Pancreas (tissue), 10 donors: Measurements from ENCODE around the gene ZGLP1. TPM values are rescaled to one million over a fixed set of nuclear protein-coding genes. Genes with fewer than 3 reads are reported as not detected.

ENCODE experiments used
- ATAC-seq, 4 donors: fragments of 200-7000 bp; cut with Tn5 transposase; one replicate each; pipeline versions ENCODE4 v1.8.0 to v1.9.1; 2020; ENCODE audit warnings: mild to moderate bottlenecking in 4 of 4, moderate library complexity in 4 of 4
- DNase-seq, 6 donors: peaks; one replicate each; pipeline ENCODE4 v3.0.0-alpha.2; 2020
- FAIRE-seq: peaks from 2 replicates; lab custom pipeline; 2012; peaks lifted over from hg19 to GRCh38; lab: Jason Lieb, UNC
- H3K27ac ChIP-seq, 4 donors: fragments of 200-600 bp; sonication (generic); 1 replicate in 3 of 4; 2 replicates in 1 of 4; pipeline versions ENCODE4 v1.5.0 to v1.8.0; 2020
- H3K27me3 ChIP-seq, 4 donors: fragments of 200-600 bp; one replicate each; pipeline ENCODE4 v1.8.0; 2021
- H3K36me3 ChIP-seq, 3 donors: fragments of 200-600 bp; sonication (generic) in 1 of 3; one replicate each; pipeline versions ENCODE4 v1.5.0 to v1.8.0; 2020 to 2021
- H3K4me1 ChIP-seq, 3 donors: fragments of 200-600 bp; one replicate each; pipeline ENCODE4 v1.8.0; 2021
- H3K4me3 ChIP-seq, 4 donors: fragments of 200-600 bp; sonication (generic) in 2 of 4; one replicate each; pipeline versions ENCODE4 v1.5.0 to v1.8.0; 2020 to 2021
- H3K9me3 ChIP-seq, 4 donors: fragments of 200-600 bp; one replicate each; pipeline ENCODE4 v1.8.0; 2021
- WGBS, 2 donors: extraction: QIAGEN DNeasy Blood & Tissue Kit; methylation state at CpG; one replicate each; pipeline ENCODE4 v1.1.7; 2013; 5-methylcytosine and 5-hydroxymethylcytosine counted together
- intact Hi-C, 3 donors: fragments of 100-400 bp; cut with DNase I; formaldehyde crosslinking; loops; one replicate each; pipeline versions ENCODE4 v1.11.1 to v1.14.2; 2022
- polyA plus RNA-seq, 2 donors: library from polyadenylated mRNA; stranded (reverse); fragments of 200-250 nt; gene quantifications; one replicate each; pipeline ENCODE4 v1.2.3, GENCODE V29; 2013
- total RNA-seq, 6 donors: library from RNA; stranded (reverse); fragmentation: NEBNext Ultra II Directional in 4 of 6; extraction: Animal tissue kit (Norgen Biotek cat#: 25700) in 4 of 6; gene quantifications; one replicate each; pipeline versions ENCODE4 v1.2.1 to v1.2.4, GENCODE V29; 2021 to 2023
- TF ChIP-seq, protein P1 (sequence below), 4 donors: fragments of 200-600 bp; sonication (generic) in 3 of 4; IDR thresholded peaks; one replicate each; pipeline versions ENCODE4 v1.5.0 to v1.8.0; 2021; ENCODE audit warnings: antibody characterized with exemption in 4 of 4
- donor health status: healthy with polysubstance abuse.
- donor health status: DM: no; HTN: no; CAD: no; lungs with moderate emphysema.
- donor health status: DM: no; HTN: no; CAD: no.
- donor health status: control.
- donor health status: control.
- donor health status: Bipolar disorder and iron deficiency.
- donor health status: DM: yes; HTN: yes; CAD: no.
- donor health status: DM: no; HTN: no; CAD: no.
- donor health status: DM: no; HTN: no; CAD: no.
- donor health status: DM: yes; HTN: yes; CAD: no.

ZGLP1 gene
- total and polyA plus RNA-seq, 8 donors: 0.91 to 44.0 (median 1.7) TPM

DNA sequence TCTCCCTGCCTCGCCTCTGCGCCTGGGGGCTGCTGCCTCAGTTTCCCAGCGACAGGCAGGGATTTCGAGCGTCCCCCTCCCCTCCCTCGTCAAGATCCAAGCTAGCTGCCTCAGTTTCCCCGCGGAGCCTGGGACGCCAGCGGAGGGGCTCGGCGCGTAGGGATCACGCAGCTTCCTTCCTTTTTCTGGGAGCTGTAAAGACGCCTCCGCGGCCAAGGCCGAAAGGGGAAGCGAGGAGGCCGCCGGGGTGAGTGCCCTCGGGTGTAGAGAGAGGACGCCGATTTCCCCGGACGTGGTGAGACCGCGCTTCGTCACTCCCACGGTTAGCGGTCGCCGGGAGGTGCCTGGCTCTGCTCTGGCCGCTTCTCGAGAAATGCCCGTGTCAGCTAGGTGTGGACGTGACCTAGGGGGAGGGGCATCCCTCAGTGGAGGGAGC, 39.4 kb downstream of the ZGLP1 start:
- ATAC-seq (peak; percentile 57 to 73 (median 62)), DNase-seq (peak in 4 of 6 donors; percentile 39 to 77 (median 72)), FAIRE-seq (no peak)
- Histone ChIP-seq H3K36me3 (no peaks in the 10 kb centered on the region), H3K4me1 (peaks cover 0 to 10% (median 6%) of the 10 kb centered on the region in 3 donors), H3K4me3 (peak overlapping the region; percentile 4 to 52 (median 24)), H3K9me3 (no peaks in the 10 kb centered on the region), H3K27me3 (no peaks in the 10 kb centered on the region), H3K27ac (peak overlapping the region; percentile 31 to 86 (median 57))
- 5% methylated on average over 32 to 37 of the region's 37 CpGs for WGBS, 2 donors
- TF ChIP-seq, protein P1, sequence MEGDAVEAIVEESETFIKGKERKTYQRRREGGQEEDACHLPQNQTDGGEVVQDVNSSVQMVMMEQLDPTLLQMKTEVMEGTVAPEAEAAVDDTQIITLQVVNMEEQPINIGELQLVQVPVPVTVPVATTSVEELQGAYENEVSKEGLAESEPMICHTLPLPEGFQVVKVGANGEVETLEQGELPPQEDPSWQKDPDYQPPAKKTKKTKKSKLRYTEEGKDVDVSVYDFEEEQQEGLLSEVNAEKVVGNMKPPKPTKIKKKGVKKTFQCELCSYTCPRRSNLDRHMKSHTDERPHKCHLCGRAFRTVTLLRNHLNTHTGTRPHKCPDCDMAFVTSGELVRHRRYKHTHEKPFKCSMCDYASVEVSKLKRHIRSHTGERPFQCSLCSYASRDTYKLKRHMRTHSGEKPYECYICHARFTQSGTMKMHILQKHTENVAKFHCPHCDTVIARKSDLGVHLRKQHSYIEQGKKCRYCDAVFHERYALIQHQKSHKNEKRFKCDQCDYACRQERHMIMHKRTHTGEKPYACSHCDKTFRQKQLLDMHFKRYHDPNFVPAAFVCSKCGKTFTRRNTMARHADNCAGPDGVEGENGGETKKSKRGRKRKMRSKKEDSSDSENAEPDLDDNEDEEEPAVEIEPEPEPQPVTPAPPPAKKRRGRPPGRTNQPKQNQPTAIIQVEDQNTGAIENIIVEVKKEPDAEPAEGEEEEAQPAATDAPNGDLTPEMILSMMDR (IDR thresholded peaks at IDR 0.05): no peak
- intact Hi-C loops: loop anchor here in 2 of 3 donors (5.0 to 10.0 kb wide), 2 partner anchors 117 to 125 kb away; no protein-coding TSS in a partner anchor

DNA sequence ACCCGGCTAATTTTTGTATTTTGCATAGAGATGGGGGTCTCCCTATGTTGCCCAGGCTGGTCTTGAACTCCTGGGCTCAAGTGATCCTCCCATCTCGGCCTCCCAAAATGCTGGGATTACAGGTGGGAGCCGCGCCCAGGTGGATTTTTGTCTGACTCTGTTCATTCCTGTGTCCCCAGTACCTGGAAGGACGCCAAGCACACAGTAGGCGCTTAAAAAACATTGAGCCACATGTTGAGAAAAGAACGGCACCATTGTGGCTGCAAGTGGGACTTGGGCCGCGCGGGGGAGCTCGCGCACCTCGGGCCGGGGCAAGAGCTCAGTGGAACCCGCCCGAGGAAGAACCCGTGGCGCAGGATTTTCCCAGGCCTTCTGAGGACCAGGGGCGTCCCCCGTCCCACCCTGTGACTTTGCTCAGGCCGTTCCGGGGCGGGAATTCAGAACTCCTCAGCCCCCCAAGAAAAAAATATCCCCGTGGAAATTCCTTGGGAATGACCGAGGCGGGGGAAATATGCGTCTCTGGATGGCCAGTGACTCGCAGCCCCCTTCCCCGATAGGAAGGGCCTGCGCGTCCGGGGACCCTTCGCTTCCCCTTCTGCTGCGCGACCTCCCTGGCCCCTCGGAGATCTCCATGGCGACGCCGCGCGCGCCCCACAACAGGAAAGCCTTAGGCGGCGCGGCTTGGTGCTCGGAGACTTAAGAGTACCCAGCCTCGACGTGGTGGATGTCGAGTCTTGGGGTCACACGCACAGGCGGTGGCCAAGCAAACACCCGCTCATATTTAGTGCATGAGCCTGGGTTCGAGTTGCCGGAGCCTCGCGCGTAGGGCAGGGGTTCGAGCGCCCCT, 40.1 kb downstream of the ZGLP1 start:
- Histone ChIP-seq H3K9me3 (no peaks in the 10 kb centered on the region), H3K27ac (peak overlapping the region in 3 of 4 donors; percentile 31 to 86 (median 83)), H3K4me1 (peaks cover 0 to 10% (median 6%) of the 10 kb centered on the region in 3 donors), H3K27me3 (no peaks in the 10 kb centered on the region), H3K36me3 (no peaks in the 10 kb centered on the region), H3K4me3 (peak overlapping the region in 3 of 4 donors; percentile 14 to 52 (median 33))
- intact Hi-C loops: loop anchor here (2.0 to 10.0 kb wide), 3 partner anchors 118 to 125 kb away; no protein-coding TSS in a partner anchor
- TF ChIP-seq, protein P1 (IDR thresholded peaks at IDR 0.05): peak; percentile 75 to 91 (median 82)
- FAIRE-seq (no peak), ATAC-seq (peak; percentile 82 to 87 (median 85)), DNase-seq (peak; percentile 66 to 95 (median 81))
- 4 to 6% methylated on average over 59 of the region's 59 CpGs for WGBS, 2 donors

DNA sequence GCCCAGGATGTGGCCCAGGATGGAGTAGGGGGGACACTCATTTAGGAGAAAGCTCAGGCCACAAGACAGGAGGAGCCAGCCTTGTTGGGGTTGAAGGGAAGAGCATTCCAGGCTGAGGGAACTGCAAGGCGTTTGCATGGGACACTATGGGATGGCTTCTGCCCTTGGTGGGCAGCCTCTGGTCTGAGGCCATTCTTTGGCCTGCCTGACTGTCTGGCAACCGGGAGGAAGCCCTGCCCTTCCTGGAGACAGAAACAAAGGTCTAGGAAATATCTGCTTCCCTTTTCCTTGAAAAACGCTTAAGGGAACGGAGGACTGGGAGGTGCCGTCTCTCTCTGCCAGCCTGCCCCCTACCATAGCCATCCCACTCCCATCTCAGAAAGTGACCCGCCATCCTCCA, 41.5 kb downstream of the ZGLP1 start:
- TF ChIP-seq, protein P1 (IDR thresholded peaks at IDR 0.05): no peak
- H3K4me1 ChIP-seq: peaks cover 0 to 10% (median 6%) of the 10 kb centered on the region in 3 donors
- intact Hi-C loops: loop anchor here in 1 of 3 donors (2.0 kb wide), 1 partner anchor 121 kb away; no protein-coding TSS in a partner anchor
- no peaks in the 10 kb centered on the region for H3K36me3 ChIP-seq
- FAIRE-seq (no peak), DNase-seq (no peak), ATAC-seq (no peak)
- no peak overlapping the region for H3K27ac ChIP-seq
- no peak overlapping the region for H3K4me3 ChIP-seq
- H3K9me3 ChIP-seq: no peaks in the 10 kb centered on the region
- 60 to 68% methylated on average over 6 of the region's 6 CpGs for WGBS, 2 donors
- H3K27me3 ChIP-seq: no peaks in the 10 kb centered on the region

DNA sequence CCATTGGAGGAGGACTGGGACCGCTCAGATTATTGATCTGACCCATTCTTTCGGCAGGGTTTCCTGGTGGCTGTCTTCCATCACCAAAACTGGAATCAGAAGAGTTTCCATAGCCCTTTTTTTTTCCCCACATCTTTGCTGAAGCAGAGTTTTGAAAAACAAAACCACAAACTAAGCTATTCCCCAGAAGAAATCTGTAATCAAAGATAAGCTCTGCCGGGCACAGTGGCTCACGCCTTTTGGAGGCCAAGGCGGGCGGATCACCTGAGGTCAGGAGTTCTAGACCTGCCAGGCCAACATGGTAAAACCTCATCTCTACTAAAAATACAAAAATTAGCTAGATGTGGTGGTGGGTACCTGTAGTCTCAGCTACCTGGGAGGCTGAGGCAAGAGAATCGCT, 42.9 kb downstream of the ZGLP1 start:
- intact Hi-C loops: no loop called here

More for the DNA sequence above, 42.9 kb downstream of the ZGLP1 start:
- TF ChIP-seq, protein P1 (IDR thresholded peaks at IDR 0.05): no peak
- Histone ChIP-seq H3K9me3 (no peaks in the 10 kb centered on the region), H3K36me3 (no peaks in the 10 kb centered on the region), H3K27me3 (no peaks in the 10 kb centered on the region), H3K27ac (peak overlapping the region in 2 of 4 donors; percentile 34 to 39), H3K4me3 (no peak overlapping the region), H3K4me1 (peaks cover 0 to 10% (median 6%) of the 10 kb centered on the region in 3 donors)
- no peak for DNase-seq
- no peak for FAIRE-seq
- ATAC-seq: no peak
- 50 to 56% methylated on average over 7 of the region's 7 CpGs for WGBS, 2 donors
